Measurements from ENCODE around the gene SSC4D. TPM values are rescaled to one million over a fixed set of nuclear protein-coding genes. Genes with fewer than 3 reads are reported as not detected.

Gene SSC4D
- total and polyA plus RNA-seq, 8 donors: 0.37 to 0.80 TPM; not detected in 6

DNA sequence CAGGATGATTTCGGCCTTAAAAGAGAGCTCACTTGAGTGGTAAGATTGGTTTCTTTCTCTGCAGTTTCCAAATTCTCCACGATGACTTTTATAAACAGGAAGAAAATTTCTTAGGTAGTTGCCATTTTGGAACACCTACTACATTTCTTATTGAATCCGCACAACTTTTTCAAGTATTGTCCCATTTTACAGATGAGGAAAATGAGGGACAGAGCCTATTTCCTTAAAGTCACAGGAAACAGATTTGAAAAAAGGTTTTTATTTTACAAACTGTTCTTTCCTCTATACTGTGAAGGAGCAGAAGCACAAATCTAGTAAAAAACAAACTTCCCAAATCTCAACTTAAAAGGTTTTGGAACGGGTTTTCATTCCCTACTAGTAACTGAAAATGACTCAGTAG is 53.4 kb downstream of the SSC4D start:
- TF ChIP-seq POLR2AphosphoS5 (IDR thresholded peaks at IDR 0.05) (no peak), EP300 (IDR thresholded peaks at IDR 0.05) (no peak), POLR2A (IDR thresholded peaks at IDR 0.05) (no peak)
- TF ChIP-seq, protein P1, sequence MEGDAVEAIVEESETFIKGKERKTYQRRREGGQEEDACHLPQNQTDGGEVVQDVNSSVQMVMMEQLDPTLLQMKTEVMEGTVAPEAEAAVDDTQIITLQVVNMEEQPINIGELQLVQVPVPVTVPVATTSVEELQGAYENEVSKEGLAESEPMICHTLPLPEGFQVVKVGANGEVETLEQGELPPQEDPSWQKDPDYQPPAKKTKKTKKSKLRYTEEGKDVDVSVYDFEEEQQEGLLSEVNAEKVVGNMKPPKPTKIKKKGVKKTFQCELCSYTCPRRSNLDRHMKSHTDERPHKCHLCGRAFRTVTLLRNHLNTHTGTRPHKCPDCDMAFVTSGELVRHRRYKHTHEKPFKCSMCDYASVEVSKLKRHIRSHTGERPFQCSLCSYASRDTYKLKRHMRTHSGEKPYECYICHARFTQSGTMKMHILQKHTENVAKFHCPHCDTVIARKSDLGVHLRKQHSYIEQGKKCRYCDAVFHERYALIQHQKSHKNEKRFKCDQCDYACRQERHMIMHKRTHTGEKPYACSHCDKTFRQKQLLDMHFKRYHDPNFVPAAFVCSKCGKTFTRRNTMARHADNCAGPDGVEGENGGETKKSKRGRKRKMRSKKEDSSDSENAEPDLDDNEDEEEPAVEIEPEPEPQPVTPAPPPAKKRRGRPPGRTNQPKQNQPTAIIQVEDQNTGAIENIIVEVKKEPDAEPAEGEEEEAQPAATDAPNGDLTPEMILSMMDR (IDR thresholded peaks at IDR 0.05): no peak
- Histone ChIP-seq H3K9me3 (no peaks in the 10 kb centered on the region), H3K27ac (peak overlapping the region in 2 of 5 donors; percentile 26 to 97), H3K27me3 (no peaks in the 10 kb centered on the region), H3K4me1 (peaks cover 27 to 76% (median 57%) of the 10 kb centered on the region in 4 donors), H3K36me3 (peaks cover 0 to 10% (median 4%) of the 10 kb centered on the region in 4 donors), H3K4me3 (no peak overlapping the region)
- DNase-seq: no peak
- intact Hi-C loops (cut with DNase I; ENCODE audit: low total_unique reads): no loop called here
- WGBS, 5 donors: 81 to 90% (median 86%) methylated on average over 4 of the region's 4 CpGs

DNA sequence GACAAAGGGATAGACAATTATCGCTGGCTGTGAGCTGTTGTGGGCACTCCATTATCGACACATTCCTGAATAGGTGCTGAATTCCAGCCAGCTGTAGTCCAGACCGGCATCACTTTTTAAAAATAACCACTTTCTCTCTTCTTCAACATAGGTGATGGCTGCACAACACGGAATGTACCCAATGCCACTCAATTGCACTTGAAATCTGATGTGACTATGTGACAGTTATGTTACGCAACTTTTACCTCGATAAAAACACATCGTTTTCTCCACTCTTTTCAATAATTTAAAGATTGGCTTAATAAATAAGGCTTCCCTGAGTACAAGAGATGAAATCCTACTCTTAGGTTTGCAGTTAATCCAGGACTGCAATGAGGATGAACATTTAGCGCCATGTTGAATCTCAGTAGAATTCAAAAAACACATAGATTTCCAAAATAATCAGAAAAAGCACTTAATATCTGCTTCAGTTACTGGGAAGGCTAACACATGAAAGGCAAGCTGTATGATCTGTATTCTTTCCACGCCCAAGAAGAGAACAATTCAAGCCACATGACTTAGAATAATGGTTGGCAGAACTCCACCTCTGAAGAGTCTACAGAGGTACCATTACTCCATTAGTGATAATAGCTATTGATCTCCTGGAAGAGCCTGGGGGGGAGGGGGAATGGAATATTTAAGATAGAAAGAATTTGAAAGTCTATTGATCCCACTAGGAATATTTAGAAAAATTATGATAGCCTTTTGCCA is 54.3 kb downstream of the SSC4D start:
- no peak for DNase-seq
- Histone ChIP-seq H3K27ac (no peak overlapping the region), H3K9me3 (no peaks in the 10 kb centered on the region), H3K27me3 (no peaks in the 10 kb centered on the region), H3K36me3 (peaks cover 0 to 16% (median 9%) of the 10 kb centered on the region in 4 donors), H3K4me3 (no peak overlapping the region), H3K4me1 (peaks cover 27 to 81% (median 62%) of the 10 kb centered on the region in 4 donors)
- intact Hi-C loops (cut with DNase I; ENCODE audit: low total_unique reads): no loop called here
- 78 to 93% (median 84%) methylated on average over 9 of the region's 9 CpGs for WGBS, 5 donors
- TF ChIP-seq POLR2AphosphoS5 (IDR thresholded peaks at IDR 0.05) (no peak), EP300 (IDR thresholded peaks at IDR 0.05) (no peak), POLR2A (IDR thresholded peaks at IDR 0.05) (no peak)
- TF ChIP-seq, protein P1 (IDR thresholded peaks at IDR 0.05): no peak

DNA sequence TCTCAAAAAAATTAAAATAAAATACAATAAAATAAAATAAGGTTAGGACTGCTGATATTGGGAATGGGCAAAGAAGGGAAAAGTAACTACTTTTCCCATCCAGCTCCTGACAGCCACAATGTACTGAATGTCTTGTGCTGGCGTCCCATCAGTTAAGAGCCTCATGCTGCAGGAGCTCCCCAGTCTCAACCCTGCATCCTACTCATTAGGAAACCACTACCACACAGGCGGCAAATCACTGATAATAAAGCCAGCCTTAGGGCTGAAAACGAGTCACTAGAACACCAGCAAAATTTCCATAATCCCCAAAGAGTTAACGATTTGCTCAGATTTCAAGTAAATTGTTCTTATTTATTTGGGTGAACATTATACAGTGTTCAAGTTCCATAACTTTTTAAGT is 55.0 kb downstream of the SSC4D start:
- intact Hi-C loops (cut with DNase I; ENCODE audit: low total_unique reads): no loop called here
- H3K36me3 ChIP-seq: peaks cover 4 to 23% (median 16%) of the 10 kb centered on the region in 4 donors
- H3K4me3 ChIP-seq: no peak overlapping the region
- TF ChIP-seq EP300 (IDR thresholded peaks at IDR 0.05) (no peak), POLR2AphosphoS5 (IDR thresholded peaks at IDR 0.05) (no peak), POLR2A (IDR thresholded peaks at IDR 0.05) (no peak)
- TF ChIP-seq, protein P1 (IDR thresholded peaks at IDR 0.05): no peak
- H3K27me3 ChIP-seq: no peaks in the 10 kb centered on the region
- H3K9me3 ChIP-seq: no peaks in the 10 kb centered on the region
- peaks cover 26 to 81% (median 62%) of the 10 kb centered on the region in 4 donors for H3K4me1 ChIP-seq
- no peak overlapping the region for H3K27ac ChIP-seq
- no peak for DNase-seq
- 84 to 88% (median 87%) methylated on average over 4 of the region's 4 CpGs for WGBS, 5 donors

DNA sequence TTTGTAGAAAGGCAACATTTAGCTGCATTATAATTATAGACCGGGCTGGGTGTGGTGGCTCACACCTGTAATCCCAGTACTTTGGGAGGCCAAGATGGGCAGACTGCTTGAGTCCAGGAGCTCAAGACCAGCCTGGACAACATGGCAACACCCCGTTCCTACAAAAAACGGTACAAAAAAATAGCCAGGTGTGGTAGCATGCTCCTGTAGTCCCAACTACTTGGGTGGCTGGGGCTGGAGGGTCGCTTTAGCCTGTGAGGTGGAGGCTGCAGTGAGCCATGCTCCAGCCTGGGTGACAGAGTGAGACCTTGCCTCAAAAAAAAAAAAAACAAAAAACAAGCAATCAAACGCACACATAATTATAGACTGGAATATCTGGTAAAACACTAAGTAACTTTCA is 55.8 kb downstream of the SSC4D start:
- H3K4me3 ChIP-seq: no peak overlapping the region
- TF ChIP-seq POLR2AphosphoS5 (IDR thresholded peaks at IDR 0.05): no peak
- TF ChIP-seq, protein P1 (IDR thresholded peaks at IDR 0.05): no peak
- no peak for TF ChIP-seq POLR2A (IDR thresholded peaks at IDR 0.05)
- TF ChIP-seq EP300 (IDR thresholded peaks at IDR 0.05): no peak
- intact Hi-C loops (cut with DNase I; ENCODE audit: low total_unique reads): no loop called here
- WGBS, 5 donors: 93 to 97% (median 96%) methylated on average over 5 of the region's 5 CpGs
- DNase-seq: no peak
- H3K36me3 ChIP-seq: peaks cover 7 to 29% (median 20%) of the 10 kb centered on the region in 4 donors
- H3K9me3 ChIP-seq: no peaks in the 10 kb centered on the region
- H3K27ac ChIP-seq: no peak overlapping the region
- peaks cover 27 to 87% (median 61%) of the 10 kb centered on the region in 4 donors for H3K4me1 ChIP-seq
- H3K27me3 ChIP-seq: no peaks in the 10 kb centered on the region
